GM04504 (cell line): Measurements from ENCODE around the gene IGFL2.
A peak's percentile ranks its signal among the peaks of the same experiment; 100 is the strongest.
"Not testable (repeated sequence)": the region's sequence is repeated elsewhere in the genome, so short reads cannot be mapped to it uniquely, and the experiment has no call there.

Experiments
- DNase-seq: peaks from one replicate; pipeline ENCODE4 v3.0.0-alpha.2; 2012; ENCODE audit warnings: low read depth

Gene IGFL2

DNA sequence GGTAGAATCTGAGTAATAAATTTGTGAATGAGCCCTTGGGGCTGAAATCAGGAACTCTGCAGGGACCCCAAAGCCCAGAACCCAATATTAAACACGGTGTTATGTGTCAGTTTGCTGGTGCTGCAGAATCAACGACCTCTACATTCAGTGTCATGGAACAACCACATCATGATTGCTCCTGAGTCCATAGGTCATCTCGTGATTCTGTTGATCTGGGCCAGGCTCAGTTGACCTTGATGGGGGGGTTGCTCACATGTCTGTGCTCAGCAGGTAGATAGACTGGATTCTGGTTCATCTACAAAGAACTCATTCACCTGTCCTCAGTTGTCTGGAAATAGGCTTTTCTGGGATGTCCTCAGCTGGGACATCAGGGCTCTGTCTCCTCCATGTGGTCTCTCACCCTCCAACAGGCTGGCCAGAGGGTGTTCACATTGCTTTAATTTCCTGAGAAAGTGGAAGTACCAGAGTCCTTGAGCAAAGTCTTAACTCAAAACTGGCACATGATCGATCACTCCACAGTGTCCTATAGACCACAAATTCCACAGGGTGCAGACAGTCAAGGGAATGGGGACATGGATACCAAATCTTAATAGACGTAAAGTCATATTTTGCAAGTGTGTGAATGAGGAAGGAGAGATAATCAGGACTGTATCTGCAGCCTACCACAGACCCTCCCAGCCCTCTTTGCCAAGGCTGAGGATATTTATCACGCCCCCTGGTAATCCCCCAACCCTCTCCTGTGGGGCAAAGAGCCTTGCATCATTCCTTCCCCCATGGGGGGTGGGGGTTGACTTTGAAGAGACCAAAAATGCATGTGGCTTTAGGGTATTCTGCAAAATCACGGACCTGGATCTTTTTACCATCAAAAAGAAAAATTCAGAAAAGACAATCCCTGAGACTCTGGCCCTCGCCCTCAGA is 42.2 kb downstream of the IGFL2 start:
- DNase-seq: no peak

DNA sequence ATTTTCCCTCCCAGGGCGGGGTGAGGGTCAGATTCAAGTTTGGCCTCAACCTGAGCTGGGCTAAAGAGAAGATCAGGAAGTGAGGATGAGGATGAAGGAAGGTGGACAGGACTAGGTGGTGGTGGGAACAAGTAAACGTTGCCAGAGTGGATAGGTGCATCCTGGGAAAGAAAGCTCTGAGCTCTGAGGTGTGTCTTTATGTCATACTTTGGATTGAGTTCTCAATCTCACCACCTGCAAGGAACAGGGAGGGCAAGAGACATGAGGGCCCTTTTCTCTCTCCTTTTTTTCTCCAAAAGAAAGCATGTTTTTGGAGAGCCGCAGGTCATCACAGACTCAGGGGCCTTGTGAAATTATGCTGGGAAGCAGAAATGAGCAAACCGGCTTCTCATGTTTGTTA is 43.3 kb downstream of the IGFL2 start:
- no peak for DNase-seq

DNA sequence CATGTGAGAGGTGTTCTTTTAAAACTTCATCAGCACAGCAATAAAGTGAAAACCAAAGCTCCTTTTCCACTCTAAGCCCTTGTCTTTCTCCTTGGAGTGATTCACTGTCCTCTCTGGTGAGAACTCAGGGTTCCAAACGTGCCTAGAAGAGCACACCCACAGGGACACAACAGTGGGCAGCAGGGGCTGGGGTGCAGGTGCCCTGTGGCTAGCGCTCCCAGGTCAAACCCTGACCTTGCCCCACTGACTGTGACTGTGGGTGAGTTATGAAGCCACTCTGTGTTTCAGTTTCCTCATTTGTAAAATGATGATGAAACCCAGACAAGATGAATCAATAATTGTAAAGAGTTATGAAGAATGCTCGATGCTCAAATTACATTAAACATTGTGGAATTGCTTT is 43.9 kb downstream of the IGFL2 start:
- DNase-seq: no peak

DNA sequence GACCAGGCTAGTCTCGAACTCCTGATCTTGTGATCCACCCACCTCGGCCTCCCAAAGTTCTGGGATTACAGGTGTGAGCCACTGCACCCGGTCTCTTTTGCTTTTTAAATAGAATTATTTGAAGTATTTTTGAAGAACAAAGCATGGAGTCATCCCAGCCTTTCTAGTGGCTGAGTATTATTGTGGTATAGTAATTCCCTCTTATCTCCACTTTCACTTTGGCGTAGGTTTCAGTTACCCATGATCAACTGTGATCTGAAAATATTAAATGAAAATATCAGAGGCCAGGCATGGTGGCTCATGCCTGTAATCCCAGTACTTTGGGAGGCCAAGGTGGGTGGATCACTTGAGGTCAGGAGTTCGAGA is 44.6 kb downstream of the IGFL2 start:
- DNase-seq: not testable (repeated sequence)

DNA sequence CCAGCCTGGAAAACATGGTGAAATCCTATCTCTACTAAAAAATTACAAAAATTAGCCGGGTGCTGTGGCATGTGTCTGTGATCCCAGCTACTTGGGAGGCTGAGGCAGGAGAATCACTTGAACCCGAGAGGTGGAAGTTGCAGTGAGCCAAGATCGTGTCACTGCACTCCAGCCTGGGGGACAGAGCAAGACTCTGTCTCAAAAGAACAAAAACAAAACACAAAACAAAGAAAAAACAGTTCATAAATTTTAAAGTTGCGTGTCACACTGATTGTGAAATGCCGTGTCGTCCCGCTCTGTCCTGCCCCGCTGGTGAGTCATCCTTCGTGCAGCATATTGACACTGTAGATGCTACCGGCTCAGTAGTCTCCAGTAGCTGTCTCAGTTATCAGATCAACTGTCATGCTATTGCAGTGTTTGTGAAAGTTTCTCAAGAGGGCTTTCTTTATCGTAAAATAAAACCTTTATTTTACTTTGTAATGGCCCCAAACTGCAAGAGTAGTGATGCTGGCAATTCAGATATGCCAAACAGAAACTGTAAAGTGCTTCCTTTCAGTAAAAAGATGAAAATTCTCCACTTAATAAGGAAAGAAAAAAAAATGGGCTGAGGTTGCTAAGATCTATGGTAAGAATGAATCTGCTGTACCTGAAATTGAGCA is 45.1 kb downstream of the IGFL2 start:
- peak; percentile 64 for DNase-seq

DNA sequence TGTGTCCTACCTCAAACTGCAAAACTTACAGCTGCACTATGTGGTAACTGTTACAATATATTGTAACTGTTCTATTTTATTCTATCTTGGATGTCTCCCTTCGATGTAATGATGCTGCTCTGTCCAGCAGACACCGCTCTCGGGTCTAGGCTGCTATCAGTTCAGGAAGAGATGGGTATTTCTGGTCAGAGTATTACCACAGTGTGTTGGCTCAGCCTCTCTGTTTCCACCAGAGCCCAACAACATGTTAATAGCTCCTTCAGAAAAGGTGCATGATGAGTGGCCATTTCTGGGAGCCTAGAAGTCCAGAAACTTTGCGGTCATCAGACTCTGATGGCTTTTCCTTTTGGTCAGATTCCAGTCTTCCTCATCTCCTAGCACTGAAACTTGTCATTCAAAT is 45.6 kb downstream of the IGFL2 start:
- no peak for DNase-seq

DNA sequence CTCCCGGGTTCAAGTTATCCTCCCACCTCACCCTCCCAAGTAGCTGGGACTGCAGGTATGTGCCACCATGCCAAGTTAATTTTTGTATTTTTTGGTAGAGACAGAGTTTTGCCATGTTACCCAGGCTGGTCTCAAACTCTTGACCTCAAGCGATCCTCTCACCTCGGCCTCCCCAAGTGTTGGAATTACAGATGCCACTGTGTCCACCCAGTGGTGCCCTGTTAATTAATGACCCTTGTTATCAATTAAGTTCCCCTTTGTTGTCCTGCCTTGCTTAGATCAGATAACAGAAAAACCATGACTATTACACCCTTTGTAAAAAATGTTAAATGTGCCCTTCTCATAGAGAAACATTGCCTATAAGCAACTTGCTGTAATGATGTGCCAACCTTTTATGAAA is 47.1 kb downstream of the IGFL2 start:
- DNase-seq: no peak

DNA sequence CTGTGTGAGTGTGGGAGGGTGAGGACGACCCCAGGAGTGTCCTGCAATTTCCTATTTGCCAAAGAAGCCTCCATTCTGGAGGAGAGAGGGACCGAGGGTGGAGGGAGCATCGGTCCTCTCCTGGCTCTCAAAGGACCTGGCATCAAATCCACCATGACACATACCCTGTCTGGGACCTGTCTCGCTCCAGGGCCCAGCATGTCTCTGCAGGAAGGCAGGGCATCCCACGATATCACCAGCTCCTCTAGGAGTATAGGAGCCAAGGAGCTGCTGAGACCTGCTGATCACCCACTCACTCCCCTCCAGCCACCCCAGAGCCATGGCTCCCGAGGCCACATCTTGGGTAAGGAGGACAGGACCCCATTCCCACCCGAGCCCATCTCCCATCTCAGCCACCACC is 47.9 kb downstream of the IGFL2 start:
- DNase-seq: not testable (repeated sequence)

DNA sequence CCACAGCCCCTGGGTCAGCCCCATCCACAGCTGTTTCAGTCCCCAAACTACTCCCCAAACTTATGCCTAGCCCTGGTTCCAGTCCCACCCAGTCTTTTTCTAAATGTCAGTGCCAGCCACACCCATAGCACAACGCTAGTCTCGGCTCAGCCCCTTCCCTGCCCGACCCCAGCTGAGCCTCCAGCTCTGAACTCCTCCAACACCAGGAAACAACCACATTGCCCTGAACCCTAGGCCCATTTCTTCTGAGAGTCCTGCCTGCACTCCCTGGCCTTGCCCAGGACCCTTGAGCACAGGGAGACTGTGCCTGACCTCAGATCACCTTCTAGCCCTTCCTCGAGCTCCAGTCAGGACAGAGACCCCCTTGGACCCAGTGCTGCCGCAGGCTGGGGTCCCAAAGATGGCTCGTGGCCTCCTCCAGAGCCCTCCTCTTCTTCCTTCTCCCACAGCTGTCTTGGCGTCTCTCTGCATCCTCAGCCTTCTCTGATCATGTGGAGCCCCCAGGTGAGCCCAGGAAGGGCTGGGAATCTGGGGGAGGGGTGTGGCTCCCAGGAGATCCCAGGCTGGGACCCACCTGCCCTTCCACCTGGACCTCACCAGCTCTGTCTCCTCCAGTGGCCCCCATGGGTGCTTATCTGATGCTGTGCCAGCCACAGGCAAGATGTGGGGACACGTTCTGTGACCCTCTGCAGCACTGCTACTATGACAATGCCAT is 48.5 kb downstream of the IGFL2 start:
- DNase-seq: no peak

DNA sequence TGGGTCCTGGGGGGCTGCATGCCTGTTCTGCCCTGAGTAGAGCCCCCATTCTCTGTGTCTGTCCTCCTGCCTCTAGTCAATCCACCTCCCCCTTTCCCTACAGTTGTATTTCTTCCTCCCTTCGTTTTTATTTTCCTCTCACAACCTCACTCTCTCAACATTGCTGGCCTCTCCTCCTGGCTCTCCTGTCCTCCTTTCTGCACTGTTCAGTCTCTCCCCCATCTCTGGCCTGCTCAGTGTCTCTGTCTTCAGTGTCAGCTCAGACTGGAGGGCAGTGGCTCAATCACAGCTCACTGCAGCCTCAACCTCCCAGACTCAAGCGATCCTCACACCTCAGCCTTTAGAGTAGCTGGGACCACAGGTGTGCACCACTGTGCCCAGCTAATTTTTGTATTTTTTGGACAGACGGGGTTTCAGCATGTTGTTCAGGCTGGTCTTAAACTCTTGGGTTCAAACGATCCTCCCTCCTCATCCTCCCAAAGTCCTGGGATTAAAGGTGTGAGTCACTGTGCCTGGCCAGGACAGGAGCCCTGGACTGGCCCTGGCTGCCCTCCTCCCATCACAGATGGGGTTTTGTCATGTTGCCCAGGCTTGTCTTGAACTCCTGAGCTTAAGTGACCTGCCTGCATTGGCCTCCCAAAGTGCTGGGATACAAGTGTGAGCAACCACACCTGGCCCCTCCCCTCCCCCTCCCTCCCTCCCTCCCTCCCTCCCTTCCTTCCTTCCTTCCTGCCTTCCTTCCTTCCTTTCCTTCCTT is 49.5 kb downstream of the IGFL2 start:
- DNase-seq: no peak

DNA sequence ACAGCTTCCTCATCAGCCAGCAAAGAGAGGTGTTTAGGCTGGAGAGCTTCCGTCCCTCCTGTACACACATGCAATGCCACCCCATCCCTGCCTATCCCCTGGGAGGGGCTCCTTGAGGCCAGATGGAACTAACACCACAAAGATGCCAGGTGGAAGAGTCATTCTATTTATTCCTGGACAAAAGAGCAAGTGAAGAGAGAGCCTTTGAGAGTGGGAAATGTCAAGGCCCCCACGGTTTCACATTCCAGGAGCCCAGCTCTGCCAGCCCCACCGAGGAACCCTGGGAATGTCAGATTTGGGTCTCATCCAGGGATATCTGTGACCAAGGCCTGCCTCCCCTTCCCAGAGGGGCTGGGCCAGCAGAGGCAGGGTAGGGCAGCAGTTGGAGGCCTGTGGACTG is 50.7 kb downstream of the IGFL2 start:
- DNase-seq: no peak

DNA sequence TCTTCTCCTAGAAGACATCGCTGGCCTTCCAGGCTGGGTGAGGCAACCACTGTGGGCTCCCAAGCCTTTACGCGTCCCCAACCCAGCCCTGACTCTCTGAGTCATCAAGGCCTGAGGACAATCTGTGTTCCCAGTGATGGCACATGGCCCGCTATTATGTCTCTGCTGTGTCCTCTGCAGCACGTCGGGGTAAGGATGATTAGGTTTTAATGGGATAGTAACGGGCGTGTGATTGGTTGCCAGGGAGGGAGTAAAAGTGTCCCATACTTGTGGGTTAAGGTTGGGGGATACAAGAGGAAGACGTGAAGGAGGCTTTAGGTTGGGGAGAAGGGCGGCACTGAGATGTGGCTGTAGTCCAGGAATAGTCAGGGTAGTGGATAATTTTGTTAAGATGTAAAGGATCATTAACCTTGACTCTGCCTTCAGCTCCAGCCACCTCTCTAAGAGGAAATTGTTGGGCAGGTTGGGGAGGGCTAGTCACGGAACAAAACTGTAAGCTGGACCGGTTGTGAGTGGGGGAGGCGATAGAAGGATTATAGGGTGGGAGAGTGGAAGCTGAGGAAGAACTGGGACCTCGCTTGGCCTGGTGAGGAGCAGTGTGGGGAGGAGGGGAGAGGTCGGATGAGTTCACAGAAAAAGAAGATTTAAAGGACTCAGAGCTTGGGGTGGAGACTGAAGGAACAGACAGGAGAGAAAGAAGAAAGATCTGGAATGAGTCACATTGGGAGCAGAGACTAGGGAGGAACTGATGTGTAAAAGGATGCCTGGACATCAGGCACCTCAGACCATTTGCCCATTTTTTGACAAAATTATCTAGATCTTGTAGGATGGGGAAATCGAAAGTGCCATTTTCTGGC is 53.6 kb downstream of the IGFL2 start:
- DNase-seq: no peak

DNA sequence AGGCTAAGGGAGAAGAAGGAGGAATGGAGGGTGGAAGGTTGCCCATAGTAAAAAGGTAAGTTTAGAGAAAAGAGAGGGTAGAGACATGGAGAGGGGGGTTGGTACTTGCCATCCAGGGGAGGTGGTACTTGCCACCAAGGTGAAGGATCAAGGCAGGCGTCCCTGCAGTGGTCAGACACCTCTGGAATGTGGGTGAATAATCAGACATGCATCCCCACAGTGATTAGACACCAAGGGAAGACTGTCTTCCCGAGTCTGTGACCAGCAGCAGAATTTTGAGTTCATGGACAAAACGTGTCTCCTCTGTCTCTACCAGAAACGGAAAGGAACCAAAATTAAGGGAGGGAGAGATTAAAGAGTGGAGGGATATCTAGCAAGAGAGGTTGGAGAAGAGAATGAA is 54.4 kb downstream of the IGFL2 start:
- DNase-seq: no peak

DNA sequence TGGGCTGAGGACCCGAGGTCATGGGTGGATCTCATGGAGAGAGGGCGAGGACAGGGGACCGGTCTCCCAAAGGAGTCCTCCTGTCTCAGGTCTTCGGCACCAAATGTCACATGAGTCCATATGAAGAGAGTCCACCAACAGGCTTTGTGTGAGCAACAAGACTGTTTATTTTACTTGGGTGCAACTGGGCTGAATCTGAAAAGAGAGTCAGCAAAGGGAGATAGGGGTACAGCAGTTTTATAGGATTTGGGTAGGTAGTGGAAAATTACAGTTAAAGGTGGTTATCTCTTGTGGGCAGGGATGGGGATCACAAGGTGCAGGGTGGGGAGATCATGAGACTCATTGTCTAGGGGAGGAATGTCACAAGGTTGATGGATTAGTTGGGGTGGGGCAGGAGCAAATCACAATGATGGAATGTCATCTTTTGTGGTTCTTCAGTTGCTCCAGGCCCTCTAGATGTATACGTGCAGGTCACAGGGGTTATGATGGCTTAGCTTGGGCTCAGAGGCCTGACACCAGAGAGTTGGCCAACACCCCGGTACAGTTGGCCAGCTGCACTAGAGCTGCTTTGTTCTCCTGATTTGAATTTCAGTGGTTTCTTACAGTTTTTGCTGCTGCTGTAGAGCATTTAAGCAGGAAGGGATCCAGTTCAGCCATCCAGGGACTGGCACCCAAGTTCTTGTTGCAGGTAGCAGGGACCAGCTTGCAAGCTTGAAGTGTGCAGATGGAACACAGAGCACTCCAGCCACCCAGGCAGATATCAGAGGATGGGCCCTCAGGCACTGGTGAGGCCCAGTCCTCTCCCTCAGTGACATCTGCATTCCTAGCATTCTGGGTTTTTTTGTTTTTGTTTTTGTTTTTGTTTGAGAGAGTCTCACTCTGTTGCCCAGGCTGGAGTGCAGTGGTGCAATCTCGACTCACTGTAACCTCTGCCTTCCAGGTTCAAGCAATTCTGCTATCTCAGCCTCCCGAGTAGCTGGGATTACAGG is 55.1 kb downstream of the IGFL2 start:
- no peak for DNase-seq

DNA sequence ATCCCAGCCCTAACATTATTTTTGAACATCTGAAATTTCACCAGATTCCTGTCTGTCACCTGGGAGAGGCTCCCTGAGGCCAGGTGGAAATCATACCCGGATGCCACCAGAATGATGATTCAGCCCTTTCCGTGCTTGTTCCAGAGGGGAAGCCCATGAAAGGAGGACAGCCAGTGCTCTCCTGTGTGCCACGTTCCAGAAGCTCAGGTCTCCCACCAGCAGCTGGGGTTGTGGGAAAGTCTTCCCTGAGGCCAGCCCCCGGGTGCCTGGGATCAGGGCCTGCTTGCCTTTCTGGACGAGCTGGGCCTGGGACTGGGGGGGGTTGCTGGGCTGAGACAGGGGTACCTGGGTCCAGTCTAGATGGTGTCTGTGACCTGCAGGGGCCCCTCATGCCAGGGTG is 56.0 kb downstream of the IGFL2 start:
- no peak for DNase-seq

DNA sequence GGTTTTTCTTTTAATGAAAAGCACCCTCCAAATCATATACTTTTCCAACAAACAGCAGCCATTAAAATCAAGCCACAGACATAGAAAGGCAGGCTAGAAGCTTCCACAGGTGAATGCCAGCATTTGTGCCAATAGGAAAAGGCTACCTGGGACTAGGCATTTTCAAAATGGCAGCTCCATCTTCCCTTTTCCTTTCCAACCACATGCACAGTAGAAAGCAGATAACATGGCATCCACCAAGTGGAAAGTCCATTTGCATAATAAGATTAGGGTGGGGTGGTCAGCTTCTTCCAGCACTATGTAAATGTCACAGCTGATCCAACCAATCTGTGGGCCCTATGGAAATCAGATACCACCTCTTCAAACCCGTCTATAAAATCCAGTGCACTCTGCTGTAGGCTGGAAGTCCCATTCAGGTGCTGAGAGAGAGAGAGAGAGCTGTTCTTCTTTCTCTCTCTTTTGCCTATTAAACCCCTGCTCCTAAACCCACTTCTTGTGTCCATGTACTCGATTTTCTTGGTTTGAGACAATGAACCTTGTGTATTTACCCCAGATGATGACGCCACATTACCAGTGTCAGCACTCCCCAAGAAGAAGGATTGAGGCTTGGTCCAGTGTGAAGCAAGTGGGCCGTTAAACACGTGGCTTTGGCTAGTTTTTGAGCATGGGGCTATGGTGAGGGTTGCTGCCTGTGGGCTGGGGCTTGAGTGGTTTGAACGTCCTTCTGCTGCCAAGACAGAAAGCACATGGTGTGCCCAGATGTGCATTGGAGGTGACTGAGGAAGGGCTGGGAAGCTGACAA is 57.3 kb downstream of the IGFL2 start:
- no peak for DNase-seq

DNA sequence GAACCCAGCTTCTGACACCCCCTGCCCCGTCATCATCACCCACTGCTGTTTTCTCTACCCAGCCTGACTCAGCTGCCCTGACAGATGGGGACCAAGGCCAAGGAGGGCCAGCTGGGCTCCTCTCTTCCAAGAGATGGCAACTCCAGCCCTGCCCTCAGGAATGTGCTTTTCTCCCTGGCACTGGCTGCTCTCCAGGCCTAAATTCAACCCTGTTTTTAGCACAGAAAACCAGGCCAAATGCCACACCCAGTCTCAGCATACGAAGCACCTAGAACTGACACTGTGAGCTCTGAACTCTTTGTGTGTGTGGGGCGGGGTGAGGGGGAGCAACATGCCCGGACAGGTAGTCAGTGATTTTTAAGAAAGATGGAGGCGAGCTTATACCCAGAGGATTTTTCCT is 58.1 kb downstream of the IGFL2 start:
- DNase-seq: no peak

DNA sequence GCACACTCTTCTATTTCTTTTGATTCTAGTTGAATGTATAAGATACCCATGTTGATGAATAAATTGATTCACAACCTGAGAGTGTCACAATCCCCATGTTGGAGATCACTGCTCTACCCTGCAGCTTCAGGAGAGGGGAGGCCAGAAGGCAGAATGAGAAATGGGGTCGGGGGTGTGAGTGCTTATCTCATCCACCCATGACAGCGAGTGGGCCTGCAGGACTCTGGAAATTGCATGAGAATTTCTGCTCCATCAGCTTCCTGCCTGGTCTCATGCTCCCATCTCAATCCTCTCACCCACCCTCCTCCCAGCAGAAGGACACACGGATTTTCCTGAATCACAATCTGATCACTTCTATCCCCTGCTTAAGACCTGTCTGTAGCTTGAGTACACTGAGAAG is 58.6 kb downstream of the IGFL2 start:
- DNase-seq: no peak

DNA sequence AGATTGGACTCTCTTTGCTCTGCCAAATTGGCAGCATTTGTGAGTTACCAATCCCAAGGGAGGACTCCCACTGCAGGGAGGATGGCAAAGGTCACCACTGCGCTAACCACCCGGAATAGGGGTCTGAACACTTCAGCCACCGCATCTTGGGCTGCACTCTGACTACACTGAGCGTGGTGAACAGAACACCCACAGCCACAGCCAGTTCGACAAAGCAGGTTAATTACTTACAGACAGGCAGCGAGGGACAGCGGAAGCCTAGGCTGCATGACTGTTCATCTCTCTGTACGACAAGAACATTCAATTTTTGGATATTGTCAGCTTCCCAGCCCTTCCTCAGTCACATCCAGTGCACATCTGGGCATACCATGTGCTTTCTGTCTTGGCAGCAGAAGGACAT is 59.8 kb downstream of the IGFL2 start:
- not testable (repeated sequence) for DNase-seq
